GM18498 (cell line): Measurements from ENCODE around the gene CANX.
"Not testable (repeated sequence)": the region's sequence is repeated elsewhere in the genome, so short reads cannot be mapped to it uniquely, and the experiment has no call there.

ENCODE experiments used
- ATAC-seq: cut with Tn5 transposase; IDR thresholded peaks from one replicate; pipeline ENCODE4 v1.9.1; 2021; ENCODE audit warnings: mild to moderate bottlenecking, moderate library complexity; ENCODE audit not compliant: unreplicated experiment

The CANX gene

DNA sequence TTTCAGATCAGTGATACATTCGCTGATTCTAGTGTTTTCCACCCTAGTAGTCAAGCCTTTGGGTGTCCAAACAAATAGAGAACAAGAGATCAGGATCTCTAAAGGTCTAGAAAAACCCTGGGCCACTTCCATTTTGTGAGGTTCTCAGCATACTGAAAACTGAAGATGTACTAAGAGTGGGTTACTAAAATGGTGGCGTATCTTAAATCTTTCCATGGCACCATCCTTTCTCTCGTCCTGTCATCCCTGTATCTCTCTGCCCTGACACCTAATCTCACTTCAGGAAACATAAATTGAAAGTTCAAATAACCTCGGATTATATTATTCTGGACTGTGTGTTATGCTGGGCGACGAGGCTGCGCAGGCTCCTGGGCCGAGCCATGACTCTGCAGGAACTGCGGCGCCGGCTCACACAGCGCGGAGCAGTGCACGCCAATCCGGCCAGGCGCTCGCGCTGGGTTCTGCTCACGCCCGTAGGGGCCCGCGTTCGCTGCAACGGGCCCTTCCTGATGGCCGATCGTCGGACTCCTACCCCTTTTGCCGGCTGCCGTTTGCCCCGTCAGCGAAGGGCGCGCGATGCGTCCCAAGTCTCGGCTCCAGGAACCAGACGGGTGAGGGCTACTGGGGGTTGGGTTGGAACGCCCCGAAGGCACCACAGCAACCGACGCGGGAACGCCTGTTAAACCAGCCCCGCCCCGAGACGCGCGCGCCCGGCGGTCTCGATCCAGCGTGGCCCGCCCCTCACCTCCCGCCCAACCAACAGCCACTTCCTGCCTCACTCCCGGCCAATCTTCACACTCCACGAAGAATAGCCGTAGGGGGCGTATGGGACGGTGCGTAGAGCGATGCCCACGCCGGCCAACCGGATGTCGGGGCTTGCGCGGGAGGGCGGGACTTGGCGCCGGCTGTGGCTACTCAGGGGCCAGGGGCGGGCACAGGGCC lies 503 bp upstream of the CANX start:
- peak; percentile 93 for ATAC-seq

DNA sequence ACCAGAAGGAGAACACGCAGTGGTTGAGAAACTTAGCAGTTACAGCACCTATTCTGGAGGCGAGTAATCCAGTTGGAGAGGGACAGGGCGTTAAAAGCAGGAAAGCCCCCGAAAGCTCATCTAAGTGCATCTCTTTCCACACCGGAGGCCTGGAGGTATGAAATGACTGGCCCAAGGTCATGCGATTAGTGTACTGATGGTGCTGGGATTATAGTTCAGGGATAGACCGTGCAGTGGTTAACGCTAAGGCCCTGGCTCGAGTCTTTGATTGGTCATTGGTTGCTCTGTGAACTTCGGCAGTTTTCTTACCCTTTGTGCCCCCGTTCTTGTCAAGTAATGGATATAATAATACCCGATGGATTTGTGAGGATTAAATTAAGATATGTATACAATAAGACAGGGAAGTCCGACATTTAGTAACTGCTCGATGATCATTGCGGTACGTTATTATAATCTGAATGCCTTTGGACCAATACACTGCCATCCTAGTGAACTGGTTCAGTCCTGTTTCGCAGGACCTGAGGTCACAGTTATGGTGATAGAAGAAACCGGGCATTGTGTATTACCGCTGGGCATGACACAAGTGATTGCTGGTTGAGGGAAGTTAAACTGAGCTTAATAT lies 960 bp downstream of the CANX start:
- no peak for ATAC-seq

DNA sequence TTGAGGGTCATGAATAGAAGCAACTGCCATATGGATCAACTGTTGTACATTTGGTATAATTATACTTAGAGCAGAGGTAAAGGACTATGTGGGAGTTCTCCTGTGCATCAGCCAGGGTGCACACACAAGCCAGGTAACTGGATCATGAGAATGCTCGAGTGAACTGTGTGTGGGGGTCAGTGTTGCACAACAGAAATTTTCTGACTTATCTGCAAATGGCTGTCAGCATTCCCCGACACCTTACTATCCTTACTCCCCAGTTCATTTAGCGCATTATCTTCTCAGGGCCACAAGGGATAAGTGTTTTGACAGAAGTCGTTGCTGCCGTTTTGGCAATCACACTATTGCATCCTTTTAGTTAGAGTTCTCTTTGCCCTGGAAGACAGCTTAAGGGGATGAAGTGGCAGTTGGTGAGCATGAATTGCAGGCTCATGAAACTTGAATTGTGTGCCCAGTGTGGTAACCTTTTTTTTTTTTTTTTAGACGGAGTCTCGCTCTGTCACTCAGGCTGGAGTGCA lies 1.7 kb downstream of the CANX start:
- ATAC-seq, result no peak

DNA sequence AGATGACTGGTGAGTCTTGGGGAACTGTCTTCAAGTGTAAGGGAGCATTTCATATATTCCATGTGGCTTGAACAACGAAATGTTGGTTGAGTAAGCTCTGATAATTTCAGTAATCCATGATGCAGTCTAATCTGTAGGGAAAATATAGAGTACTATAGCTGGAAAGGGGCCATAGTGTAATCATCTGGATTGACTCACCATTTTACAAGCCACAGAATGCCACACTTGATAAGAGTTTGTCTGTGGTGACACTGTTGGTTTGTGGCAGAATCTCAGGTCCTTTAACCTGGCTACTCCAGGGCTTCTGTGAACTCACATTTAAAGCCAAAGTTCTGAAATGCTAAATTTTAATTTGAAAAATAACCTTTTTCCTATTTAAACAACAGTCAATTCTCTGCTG lies 17.5 kb downstream of the CANX start:
- ATAC-seq, result no peak

DNA sequence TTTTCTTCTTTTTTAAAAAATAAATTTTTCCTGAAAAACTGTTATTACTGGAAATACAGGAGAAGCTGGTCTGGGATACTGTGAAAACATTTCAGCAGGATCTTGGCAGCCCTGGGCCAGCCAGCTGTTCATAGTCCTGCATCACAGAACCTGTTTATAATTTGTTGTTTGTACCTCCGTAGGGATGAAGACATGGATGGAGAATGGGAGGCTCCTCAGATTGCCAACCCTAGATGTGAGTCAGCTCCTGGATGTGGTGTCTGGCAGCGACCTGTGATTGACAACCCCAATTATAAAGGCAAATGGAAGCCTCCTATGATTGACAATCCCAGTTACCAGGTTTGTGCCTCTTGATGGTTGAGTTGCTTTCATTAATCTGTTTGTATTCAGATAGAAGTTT lies 21.5 kb downstream of the CANX start:
- ATAC-seq, result no peak

DNA sequence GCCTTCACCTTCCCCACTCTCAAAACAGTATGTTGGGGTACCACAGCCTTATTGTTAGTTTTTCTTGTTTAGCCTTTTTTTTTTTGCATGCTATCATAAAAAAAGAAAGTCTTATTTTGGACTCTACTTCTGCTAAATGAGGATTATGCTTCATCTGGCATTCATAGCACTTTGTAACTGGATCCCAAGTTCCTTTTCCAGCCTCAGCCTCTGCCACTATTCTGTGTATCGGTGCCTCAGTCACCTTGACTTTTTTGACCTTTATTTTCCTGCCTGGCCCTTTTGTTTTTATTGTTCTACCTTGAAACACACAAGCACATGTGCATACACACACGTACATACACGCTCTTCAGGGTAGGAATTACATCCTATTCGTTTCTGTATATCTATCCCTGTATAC lies 25.4 kb downstream of the CANX start:
- ATAC-seq, result no peak

DNA sequence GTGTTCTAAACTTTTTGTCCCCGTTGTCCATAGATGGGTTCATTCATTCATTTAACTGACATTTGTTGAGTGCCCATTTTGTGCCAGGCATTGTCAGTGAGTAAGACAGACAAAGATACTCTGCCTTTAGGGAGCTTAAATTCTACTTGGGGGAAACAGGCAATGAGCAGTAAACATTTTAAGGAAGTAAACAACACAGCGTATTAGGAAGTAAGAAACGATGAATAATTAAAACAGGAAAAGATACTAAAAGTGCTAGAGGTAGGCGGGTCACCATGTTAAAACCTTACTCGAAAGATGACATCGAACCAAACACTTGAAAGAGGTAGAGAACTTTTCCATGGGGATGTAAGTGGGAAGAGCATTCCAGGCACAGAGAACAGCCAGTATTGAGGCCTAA lies 28.3 kb downstream of the CANX start:
- no peak for ATAC-seq

DNA sequence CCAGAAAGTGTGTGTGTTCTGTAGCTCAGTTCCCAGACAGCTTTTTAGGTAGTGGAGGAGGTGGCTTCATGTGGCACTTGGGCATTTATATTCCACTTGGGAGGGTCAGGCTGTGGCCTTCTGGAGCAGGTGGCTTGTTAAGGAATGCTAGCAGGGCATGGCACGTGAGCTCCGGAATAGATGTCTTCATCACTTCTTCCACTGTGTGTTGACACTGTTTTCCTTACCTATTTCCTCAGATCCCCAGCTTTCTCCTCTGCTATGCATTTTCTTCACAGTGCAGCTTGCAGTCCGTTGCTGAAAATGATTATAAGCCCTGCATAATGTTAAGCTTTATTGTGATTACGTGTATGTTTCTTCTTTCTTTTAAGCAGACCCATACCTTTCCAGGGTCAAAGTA lies 30.5 kb downstream of the CANX start:
- no peak for ATAC-seq

DNA sequence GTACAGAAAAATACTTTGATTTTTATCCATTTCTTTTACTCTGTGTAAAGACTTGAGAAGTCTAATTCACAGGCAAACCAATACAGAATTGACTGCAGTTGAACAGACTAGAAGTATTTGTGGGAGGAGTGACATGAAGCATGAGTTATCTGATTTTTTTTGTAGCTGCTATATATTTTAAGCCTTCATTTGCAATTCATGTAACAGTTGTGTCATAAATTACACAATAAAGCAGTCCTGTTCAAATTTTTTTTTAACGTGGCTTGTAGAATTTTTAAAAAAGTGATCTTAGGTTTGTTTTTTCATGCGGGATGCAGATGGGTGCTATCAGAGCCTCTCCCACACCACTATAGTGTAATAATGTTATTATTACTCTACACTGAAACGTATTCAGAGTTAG lies 31.0 kb downstream of the CANX start:
- no peak for ATAC-seq

DNA sequence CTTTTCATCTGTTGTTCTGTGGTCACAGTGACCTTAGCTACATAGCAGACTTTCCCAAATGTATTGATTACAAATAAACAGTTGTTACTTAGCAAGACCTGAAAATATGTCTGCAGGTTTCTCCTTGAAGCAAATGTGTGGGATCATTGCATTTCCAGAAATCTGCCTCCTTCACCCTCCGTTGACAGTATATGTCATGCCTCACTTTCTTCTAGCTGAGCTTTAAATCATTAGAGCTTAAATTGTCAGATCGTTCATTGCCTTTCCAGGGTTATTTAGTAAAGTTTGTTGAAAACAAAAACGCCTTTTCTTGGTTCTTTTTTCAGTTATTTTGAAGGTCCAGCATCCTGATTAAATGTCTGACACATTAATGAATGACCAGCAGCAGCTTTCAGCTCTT lies 31.6 kb downstream of the CANX start:
- ATAC-seq, result no peak

DNA sequence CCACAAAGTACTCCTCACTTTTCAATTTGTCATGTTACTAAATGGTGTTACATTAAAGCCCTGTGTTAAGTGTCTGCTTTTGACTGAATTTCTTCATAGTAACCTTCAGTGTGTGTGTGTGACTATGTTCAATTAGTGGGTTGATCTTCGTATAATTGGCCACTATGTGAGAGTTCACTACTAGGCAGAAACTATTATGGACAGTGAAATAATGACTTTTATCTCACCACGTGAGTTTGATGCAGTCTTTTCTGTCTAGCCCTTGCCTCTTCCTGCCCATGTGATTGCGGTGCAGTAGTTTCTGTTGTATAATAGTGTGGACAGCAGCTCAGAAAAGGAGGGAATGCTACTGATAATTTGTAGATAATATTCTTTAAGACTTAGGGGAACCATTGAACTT lies 32.1 kb downstream of the CANX start:
- ATAC-seq, result no peak

DNA sequence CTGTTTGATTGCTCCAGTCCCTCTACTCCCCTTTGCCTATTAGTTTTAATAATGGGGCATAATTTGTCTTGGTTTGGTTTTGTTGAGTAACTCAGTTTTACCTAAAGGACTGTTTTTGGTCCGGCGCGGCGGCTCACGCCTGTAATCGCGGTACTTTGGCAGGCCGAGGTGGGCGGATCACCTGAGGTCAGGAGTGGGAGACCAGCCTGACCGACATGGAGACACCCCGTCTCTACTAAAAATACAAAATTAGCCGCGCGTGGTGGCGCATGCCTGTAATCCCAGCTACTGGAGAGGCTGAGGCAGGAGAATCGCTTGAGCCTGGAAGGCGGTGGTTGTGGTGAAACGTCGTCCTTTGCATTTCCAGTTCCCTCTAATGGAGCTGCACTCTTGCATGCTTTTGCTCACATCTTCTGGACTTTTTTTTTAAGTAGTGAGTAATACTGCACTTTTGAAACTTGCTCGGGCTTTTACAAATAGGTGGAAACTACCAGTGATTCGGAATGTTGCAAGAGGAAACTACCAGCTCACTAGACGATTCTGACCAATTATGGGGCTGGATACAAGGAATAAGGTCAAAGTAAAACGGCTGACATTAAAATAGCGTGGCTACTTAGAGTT lies 33.1 kb downstream of the CANX start:
- ATAC-seq, result peak; percentile 10

DNA sequence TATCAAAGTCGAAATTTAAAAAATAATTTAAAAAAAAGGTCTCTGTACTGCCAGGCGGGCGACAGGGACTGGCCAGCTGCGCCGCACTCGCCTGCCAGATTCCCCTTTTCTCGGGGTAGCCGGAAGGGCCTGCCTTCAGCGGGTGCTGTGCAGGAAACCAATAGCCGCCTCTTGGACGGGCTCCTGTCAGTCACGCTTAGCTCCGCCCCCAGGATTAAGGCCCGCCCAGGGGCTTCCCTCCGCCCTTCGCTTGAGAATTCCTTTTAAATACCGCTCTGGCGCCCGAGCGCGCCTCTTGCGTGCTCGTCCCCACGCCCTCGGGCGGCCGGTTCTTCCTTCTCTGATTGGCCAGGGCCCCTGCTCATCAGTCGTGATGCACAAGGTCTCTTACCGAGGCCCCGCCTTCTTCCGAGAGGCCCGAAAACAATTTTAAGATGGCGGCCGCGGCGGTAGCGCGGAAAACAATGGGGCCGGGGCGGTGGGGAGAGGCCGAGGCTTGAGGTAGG lies 33.7 kb downstream of the CANX start, which contains the start of gene MAML1:
MAML1 (plus strand) TSS at position 411 of the 506 bp plus-strand sequence. CDS start 291 bp downstream, outside the sequence.
- ATAC-seq, result peak; percentile 96

DNA sequence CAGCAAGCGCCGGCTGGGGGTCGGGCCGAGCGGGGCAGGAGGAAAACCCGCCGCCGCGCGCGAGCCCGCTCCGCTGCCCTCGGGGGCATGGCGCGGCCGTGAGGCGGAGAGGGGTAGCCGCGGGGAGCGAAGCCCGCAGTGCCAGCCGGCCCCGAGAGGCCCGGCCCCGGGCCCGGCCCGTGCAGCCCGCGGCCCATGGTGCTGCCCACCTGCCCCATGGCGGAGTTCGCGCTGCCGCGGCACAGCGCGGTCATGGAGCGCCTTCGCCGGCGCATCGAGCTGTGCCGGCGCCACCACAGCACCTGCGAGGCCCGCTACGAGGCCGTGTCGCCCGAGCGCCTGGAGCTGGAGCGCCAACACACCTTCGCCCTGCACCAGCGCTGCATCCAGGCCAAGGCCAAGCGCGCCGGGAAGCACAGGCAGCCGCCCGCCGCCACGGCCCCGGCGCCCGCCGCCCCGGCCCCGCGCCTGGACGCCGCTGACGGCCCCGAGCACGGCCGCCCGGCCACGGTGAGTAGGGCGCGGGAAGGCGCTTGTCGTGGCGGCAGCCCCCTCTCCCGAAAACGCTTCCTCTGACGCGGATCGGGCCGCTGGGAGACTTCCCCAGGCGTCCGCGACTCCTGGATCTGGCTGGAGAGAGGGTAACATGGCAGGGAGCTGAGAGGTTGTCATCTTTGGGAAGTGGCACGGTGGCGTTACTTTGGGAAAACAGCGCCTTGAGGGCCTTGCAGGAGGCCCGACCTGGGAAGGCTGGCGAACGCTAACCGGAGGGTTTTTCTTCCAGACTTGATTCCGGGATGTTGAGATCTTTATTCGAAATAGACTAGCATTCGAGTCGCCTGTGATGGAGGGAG lies 34.4 kb downstream of the CANX start:
- ATAC-seq, result peak; percentile 40

DNA sequence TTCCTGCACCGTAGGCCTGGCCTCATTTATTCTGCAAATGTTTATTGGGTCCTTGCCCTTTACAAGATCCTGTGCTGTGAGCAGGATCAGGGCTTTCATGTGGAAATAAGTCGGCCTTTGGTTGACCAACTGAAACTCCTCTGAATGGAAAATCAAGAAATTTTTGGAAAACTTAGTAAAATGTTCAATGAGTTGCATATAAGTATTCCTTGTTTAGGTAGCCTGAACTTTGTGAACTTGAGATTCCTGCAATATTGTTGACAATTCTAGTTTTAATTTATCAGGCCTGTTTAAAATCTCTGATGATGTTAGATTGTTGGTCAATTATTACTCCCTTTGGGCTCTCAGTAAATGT lies 35.0 kb downstream of the CANX start:
- ATAC-seq, result no peak

DNA sequence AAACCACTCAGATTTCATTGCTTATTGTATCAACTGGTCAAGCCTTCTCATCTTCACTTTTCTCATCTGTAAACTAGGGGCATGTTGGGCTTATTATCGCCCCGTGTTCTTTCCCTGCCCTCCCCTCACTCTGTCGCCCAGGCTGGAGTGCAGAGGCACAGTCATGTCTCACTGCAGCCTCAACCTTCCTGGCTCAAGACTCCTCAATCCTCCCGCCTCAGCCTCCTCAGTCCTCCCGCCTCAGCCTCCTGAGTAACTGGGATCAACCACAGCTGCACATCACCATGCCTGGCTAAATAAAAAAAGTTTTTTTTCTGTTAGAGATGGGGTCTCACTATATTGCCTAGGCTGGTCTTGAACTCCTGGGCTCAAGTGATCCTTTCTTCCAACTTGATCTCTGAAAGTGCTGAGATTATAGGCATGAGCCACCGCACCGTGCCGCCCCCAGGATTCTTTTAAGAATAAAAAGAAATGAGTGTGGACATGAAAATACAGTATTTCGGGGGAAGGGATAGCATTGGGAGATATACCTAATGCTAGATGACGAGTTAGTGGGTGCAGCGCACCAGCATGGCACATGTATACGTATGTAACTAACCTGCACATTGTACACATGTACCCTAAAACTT lies 35.9 kb downstream of the CANX start:
- no peak for ATAC-seq

DNA sequence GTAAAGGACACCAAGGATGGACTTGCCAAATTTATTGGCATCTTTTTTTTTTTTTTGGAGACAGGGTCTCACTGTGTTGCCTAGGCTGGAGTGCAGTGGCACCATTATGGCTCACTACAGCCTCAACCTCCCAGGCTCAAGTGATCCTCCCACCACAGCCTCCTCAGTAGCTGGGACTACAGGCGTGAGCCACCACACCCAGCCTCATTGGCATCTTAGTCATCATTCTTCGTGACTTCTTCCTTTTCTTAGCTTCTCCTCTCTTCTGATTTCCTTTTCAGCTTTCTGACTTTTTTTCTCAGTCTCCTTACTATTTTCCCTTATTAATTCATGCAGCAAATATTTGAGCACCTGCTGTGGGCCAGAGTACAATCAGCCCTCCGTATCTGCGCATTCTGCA lies 40.0 kb downstream of the CANX start:
- ATAC-seq, result no peak

DNA sequence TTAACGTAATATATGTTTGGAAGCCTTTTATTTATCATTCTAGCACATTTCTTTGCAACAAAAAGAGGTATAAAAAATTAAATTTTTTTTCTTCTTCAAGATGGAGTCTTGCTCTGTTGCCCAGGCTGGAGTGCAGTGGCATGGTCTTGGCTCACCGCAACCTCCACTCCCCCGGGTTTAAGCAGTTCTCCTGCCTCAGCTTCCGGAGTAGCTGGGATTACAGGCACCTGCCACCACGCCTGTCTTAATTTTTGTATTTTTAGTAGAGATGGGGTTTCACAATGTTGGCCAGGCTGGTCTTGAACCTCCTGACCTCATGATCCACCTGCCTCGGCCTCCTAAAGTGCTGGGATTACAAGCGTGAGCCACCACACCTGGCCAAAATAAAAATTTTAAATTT lies 45.3 kb downstream of the CANX start:
- not testable (repeated sequence) for ATAC-seq

DNA sequence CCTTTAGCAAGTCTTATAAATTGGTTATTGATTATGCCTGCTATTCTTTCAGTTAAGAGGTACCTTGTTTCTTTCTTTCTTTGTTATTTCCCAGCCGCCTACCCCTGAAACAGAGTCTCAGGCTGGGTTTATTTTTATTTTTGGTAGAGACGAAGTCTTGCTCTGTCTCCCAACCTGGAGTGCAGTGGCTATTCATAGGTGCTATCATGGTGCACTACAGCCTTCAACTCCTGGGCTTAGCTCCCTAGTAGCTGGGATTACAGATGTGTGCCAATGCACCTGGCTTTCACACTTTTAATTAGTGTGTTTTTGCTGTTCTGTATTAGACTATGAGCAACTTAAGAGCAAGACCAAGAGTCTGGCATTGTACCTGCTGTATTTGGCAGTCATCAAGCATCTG lies 48.1 kb downstream of the CANX start:
- ATAC-seq, result no peak

DNA sequence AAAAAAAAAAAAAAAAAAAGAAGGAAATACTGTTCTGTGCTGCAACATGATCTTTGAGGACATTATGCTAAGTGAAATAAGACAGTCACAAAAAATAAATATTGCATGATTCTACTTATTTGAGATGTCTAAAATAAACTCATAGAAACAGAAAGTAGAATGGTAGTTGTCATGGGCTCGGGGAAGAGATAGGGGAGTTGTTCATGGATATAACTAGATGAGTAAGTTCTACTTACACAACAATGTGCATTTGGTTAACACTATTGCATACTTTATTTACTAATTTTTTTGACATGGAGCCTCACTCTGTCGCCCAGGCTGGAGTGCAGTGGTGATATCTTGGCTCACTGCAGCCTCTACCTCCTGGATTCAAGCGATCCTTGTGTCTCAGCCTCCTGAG lies 49.0 kb downstream of the CANX start:
- no peak for ATAC-seq
